ENCODE results near the gene GLI3.

Gene GLI3

DNA sequence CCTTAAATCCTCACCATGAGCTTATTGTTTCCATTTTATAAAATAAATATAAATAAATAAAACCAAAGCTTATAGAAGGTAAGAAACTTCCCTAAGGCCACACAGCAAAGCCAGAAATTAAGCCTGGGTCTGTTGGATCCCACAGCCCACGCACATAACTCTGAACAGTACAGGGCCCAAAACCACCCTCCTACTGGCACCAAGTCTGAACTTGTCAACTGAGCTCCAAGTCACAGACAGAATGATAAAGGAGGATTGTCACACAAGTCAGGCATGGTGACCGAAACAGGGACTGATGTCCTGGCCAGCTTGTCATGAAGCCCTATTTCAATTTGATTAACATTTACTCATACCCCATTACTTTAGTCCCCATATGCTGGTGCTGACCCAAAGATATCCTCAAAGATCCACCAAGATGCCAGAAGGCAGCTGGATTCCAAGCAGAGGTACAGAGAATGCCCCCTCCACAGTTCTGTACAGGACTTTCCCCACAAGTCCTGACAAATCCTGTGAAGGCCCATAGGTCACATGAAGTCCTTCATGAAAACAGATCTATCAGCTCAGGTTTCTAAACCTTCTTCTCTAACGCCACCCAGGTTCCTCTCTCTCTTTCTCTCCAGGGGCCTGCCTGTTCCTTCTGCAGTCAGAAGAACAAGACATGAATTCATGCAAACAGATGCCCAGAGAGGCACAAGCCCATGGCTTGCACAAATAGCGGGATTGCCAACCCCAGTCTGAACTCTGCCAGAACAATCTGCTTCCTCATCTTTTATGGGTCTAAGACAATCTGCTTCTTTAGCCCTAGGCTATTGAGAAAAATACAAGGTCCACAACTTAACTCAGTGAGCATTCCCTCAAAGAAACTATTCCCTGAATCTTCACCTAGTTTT, 60.9 kb downstream of the GLI3 start:
- no peak for DNase-seq (ENCODE audit: low spot score)

DNA sequence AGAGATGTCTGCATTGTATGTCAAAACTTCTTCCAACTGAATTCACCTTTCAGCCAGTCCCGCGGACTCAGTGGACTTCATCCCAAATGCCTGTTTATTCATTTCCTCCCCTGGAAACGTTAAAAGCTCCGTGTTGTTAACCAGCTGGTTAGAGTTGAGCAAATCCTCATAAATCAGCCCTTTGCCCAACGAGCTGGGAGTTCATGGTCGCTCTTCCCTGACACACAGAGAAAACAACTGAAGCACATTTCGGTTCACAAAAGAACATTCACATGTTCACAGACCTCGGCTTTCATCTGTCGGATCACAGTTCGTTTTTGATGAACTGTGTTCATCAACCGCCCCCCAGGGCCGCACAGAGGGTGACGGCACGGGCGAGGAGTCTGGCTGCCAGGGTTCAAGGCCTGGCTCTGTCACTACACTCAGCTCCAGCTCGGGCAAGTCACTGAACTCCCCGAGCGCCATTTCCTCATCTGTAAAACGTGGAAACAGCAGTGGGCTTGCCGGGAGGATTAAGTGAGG, 62.6 kb downstream of the GLI3 start:
- DNase-seq (ENCODE audit: low spot score), result no peak

DNA sequence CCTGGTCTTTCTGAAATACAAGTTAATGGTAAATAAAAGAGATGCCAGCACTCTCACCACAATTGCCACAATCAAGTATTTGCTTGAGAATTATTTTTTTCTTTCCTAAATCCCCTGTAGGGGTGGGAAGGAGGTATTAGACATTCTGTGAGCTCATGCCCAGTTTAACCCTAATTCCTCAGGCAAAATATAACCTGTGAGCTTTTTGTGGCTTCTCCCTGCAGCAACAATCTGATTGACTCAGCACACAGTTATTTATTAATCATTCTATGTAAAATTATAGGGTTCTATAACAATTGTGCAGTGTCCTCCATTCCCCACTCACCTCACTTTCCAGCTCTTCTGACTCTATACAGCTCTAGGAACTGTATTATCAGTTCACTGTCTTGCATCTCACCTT, 66.3 kb downstream of the GLI3 start:
- no peak for DNase-seq (ENCODE audit: low spot score)

DNA sequence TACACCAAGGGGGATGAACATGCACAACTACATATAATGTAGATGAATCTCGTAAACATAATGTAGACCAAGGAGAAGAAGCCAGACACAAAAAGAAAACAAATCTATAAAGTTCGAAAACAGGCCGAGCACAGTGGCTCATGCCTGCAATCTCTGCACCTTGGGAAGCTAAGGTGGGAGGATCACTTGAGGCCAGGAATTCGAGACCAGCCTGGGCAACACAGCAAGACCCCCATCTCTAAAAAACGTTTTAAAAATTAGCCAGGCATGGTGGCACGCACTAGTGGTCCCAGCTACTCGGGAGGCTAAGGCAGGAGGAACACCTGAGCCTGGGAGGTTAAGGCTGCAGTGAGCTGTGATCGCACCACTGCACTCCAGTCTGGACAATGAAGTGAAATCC, 68.5 kb downstream of the GLI3 start:
- no peak for DNase-seq (ENCODE audit: low spot score)

DNA sequence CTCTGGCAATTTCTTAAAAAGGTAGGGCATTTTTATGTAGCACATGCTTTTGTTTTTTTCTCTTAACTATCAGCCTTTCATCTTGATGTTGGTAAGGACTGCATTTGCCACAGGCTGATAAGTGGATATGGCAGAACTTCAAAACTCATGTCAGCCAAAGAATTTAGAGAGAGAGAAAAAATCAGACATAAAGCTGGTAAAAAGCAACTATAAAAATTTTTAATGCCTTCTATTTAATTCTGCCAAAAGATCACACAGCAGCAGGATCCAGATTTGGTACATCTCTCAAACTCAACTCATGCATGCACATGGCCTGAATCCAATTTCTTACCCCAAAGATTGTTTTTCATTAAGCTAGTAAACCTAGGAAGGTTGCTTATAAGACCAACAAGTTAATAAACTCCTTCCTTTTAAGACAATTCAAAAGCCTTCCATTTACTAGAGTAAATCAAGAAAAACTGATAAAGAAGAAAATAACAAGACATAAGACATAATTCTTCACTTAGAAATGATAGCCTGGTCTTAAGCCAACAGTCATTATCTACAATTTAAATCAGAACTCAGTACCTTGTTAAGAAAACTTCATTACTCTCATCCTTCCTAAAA, 69.3 kb downstream of the GLI3 start:
- DNase-seq (ENCODE audit: low spot score), result no peak

DNA sequence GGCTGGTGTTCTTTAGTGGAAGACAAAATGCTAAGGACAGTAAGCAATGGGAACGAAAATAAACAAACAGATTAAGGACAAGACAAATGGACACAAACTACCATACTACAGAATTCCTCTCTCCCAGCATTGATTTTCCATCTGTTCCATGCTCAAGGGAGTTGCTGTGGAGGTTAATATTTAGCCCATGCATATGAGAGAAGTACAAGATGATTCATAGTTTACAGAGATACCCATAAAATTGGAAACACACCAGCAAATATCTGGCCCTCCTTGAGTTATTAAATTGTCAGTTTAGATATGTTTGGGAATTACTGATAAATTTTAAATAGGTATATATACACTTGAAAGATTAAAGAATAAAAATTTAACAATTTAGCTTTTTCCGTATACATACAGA, 69.8 kb downstream of the GLI3 start:
- no peak for DNase-seq (ENCODE audit: low spot score)

DNA sequence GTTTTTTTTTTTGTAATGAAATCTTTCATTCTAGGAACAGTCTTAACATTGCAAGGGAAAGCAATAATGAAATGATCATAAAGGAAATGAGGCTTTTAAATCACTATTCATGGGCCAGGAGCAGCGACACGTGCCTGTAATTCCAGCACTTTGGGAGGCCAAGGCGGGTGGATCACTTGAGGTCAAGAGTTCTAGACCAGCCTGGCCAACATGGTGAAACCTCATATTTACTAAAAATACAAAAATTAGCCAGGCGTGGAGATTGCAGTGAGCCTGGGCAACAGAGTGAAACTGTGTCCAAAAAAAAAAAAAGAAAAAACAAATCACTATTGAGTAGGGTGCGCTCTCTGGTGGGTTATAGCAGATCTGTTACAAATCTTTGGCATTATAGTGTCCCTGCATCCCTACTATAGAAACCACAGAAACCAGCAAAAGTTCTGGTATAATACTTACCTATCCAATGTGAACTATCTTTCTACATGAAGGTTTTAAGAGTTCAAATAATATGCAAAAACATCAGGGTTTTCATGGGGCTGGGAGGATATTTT, 72.1 kb downstream of the GLI3 start:
- DNase-seq (ENCODE audit: low spot score), result no peak

DNA sequence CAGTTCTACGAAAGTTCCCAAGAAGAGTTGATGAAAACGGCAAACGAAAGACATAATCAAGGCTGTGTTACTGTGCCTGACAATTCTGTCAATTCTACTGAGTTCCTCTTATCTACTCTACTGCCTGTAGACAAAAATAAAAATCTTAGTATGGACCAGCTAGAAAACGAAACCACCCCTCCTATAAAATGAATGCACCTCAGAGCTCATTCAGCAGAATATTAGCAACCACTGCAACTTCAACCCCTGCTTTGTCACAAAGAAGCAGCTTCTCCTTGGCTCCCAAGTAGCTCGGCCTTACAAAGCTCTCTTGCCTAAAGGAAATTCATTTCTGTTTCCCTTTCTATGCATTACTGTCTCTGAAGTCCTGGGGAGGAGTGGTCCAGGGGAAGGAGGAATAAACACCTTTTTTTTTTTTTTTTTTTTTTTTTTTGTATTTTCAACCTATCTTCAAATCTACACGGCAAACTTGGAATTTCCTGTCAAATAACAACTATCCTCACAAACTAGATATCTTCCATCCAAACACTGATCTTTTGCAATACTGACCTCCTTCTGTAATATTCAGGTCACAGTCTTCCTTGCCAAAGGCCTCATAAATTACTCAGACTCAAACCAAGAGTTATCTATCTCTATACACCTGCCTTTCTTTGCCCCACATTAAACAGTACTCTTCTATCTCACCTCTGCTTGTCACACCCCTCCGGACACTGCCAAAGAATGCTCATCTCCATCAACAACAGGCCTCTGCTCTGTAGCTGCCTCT, 74.3 kb downstream of the GLI3 start:
- DNase-seq (ENCODE audit: low spot score), result no peak

DNA sequence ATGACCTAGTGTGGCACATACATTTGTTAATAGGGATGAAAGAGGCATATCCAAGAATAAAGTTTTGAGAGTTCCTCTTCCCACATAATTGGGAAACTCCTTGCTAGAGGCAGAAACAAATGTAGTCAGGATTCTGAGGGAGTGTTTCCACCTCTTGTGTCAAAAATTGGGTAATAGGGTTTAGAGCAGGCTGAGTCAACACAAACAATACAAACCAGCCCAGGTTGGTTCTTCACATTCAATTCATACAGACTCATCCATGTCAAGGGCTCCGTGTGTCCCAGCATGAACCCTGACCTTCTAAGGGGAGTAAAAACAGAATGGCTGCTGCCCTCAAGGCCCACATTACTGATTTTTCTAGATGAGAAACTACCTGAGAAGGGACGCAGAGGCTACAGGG, 75.3 kb downstream of the GLI3 start:
- no peak for DNase-seq (ENCODE audit: low spot score)

DNA sequence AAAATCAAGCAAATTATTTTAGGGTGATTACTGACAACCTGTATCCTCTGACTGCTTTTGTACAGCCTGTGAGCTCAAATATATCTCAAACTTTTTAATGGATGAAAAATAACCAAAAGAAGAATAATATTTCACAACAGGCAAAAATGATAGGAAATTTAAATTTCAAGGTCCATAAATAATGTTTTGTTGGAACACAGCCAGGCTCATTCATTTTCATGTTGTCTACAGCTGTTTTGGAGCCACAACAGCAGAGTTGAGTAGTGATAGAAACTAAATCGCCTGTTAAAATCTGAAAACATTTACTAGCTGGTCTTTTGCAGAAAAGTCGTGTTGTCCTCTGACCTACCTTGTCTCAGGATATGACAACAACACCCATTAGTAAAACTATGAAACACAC, 75.9 kb downstream of the GLI3 start:
- no peak for DNase-seq (ENCODE audit: low spot score)

DNA sequence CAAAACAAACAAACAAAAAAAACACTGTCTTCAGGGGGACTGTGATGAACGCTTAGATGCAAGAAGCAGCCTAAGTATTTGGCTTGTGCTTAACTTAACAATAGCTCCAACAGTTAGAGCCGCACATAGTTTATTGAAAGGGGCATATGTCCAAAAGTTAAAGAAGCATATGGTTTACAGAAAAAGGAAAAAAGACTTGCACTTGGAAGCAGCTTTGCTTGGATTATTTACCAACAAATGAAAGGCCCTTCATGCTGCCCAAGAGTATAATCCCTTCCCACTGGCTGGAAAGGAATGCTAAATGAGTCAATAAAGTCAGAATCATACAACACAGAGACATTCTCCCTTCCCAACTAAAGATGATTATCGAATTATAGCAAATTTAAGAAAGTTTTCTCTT, 77.9 kb downstream of the GLI3 start:
- DNase-seq (ENCODE audit: low spot score), result no peak

DNA sequence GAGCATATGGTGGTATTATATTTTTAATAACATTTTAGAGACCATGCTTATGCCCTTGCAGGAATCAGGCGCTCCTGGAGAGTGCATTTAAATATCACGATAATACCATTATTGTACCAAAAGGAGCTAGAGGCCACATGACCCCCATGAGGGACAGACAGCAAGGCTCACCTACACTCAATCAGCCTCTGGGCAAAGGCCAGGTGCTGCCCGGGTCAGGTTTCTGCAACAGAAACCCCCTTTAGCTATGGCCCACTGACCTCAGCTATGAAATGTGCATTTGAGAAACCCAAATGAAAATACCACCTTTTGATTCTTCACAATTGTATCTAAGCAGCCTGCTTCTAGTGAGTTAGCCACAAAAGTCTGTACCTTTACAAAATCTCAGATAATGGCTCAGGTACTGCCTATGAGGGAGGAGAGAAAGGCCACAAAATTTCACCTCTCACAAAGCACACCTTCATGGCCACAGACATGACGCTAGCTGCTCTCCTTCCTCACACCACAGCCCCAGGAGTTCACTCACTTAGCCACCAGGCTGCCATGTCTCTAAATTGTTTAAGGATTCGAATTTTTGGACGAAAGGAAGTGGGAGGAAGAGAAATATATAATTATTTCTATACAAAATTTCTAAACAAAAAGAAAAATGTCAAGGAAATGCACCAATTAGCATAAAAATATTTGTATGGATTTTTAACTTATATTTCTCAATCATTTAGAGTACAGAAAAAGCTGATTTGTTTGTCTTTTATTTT, 79.9 kb downstream of the GLI3 start:
- no peak for DNase-seq (ENCODE audit: low spot score)

DNA sequence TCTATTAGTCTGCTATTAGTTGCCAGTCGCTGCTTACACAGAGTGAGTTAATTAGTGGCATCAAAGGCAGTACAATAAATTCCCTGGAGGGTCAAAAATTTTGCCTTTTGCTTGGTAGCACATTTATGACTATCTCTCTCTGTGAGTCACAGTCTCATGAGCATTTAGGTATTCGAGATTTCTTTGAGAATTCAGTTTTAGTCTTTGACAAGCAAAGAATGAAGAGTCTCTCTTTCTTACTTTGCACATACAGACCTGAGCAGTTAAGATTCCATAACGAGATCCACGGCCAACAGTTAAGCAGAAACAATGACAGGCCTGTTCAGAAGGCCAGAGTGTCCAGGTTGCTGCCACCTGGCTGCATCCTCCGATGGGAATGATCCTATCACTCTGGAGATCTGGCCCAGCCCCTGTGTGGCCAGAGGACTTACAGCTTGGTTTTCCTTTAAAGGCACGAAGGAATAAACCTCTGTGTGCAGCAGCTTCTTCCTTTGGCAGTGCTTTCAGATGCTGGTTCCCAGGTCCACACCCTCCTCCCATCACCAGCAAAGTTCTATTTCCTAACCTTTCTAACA, 80.6 kb downstream of the GLI3 start:
- no peak for DNase-seq (ENCODE audit: low spot score)

DNA sequence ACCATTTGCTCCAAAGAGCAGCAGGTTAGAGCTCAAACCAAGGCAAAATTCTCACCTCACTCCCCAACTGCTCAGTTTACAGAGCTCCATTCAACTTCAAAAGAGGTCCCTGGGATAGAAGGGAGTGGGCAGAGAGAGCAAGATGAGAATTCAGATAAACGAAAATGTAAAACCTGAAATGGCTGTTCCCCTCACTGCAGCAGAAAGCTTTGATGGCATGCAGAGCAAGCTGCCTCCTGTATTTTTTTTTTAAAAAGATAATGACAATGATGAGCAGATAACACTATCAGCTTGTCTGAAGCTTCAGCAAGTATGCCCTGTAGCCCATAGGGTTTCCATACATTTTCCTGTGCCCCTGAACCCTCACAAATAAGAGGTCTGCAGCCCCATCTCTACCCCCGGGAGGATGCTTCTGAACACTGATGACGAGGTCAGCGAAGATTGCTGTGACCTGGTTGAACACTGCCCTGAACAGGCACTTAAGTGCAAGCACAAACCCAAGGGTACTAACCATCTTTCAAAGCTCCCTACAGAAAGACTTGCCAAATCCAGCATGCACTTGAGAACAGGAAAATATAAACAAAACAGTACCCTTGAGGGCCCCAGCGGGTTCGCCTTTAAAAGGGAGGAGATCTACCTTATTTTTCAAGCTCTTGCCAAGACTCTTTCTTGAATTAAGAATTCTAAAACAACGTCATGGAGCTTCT, 81.3 kb downstream of the GLI3 start:
- DNase-seq (ENCODE audit: low spot score), result no peak

DNA sequence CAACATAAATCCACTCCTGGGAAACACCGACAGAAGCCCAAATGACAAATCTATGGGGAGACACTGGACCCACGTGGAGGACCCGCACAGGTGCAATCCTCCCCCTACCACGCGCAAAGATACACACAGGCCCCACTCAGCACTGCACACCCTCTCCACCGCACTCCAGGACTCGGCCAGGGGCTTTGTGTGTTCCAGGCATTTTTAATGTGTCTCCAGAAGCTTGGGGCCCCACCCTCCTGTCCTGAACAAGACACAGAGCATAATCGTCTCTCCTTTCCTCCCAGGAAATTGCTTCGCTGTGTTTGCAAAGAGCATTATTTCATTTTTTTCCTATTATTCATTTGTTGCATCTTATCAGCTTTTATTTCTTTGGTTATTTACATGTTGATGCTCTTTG, 82.8 kb downstream of the GLI3 start:
- no peak for DNase-seq (ENCODE audit: low spot score)

DNA sequence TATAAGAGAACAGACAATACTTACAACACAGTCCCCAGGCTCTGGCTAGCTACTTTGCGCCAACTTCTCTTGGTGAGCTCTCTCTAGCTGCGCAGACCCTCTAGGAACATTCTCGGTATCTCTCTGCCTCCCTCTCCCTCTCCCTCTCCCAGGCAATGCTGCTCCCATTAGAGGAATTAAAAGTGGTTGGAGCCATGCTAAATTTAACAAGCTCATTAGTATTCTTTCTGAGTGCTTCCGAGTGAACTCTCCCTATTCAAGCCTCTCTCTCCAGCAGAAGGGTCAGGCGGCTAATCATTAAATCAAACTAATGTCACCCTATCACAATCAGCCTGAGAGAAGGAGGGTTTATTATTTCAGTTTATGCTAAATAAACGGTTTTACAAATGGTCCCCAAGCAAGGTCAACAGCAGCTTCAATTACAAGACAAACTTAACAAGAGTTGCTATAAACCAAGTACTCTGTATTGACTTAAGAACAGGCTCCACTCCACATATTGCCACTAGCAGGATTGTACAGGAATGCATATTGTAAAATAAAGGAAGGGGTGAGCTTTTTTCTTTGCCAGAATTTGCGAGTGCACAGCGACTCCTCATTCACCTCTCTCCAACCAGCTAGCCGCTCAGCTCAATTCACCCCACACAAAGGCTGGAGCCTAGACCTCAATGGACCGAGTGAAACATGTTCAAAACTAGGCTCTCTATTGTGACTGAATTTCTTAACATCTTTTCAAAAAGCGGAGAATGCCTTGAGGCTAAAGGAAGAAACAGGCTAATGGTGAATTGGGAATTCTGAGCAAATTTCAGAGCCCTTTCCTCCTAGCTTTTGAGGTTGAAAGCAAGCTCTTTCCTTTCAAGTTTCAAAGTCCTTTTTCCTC, 84.4 kb downstream of the GLI3 start:
- DNase-seq (ENCODE audit: low spot score), result no peak

DNA sequence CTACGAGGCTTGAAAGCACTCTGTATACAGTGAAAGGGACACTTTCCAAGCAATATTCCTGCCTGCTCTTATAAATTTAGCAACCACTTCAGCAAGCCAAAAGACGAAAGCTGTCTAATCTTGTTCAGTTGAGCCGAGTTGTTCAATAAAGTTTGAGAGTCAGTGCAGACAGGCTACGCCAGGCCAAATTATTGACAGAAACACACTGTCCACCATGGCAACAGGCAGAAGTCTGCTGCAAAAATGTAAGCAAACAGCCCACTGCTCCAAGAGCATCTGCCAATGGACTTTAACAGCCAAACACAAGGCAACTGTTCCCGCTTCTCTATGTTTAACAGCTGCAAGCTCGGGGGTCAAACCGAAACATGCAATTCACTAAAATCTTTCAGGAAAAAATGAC, 85.7 kb downstream of the GLI3 start:
- no peak for DNase-seq (ENCODE audit: low spot score)

DNA sequence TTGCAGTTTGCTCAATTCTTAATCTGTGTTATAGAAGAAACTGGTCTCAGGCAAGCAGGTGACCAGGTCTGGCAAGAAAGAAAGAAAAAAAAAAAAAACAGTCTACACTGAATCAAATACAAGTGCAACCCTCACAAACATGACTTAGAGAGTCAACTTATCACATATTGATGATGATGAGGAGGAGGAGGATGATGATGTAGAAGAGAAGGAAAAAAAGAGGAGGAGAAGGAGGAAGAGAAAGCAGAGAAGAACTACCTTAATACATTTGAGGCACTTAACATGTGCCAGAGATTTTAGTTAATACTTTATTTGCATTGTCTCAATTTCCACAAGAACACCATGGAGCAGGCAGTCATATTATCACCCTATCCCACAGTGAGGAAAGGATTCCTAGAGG, 91.5 kb downstream of the GLI3 start:
- DNase-seq (ENCODE audit: low spot score), result no peak

DNA sequence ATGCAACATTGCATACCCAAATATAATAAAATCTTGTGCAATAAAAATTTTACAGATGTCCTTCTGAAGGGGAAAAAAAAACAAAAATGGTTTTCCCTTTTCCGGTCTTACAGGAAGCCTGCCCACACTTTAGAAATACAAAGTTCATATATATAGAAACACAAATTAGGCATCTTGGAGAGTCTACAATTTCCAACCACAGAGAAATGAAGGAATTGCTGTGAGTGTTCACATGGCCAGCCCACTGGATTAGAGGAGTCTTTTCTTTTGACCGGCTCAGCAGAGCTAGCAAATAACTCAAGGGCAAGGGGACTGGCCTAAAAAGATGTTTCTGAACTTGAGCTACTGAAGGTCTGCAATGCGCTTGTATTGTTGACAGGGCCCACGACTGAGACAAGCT, 92.4 kb downstream of the GLI3 start:
- DNase-seq (ENCODE audit: low spot score), result no peak

Data from RKO (cell line).